ENCODE measurements around the gene TMEFF2. TPM values are rescaled to one million over a fixed set of nuclear protein-coding genes. Genes with fewer than 3 reads are reported as not detected.

Gene TMEFF2
- polyA plus RNA-seq, 1 of the 3 experiments (the other 2 are of a cell fraction), result 5.4 TPM

- ChIA-PET POLR2A (no interaction called here), CTCF (no interaction called here)
- Histone ChIP-seq H3K27ac (ENCODE audit: low read depth in 2 of 2, low read length in 1 of 2) (no peak overlapping the region), H3K79me2 (ENCODE audit: insufficient read depth) (no peaks in the 10 kb centered on the region), H3K9ac (no peak overlapping the region), H3K4me2 (no peak overlapping the region), H3K4me1 (ENCODE audit: control insufficient read depth in 1 of 2, insufficient read depth in 2 of 2, low read depth in 1 of 2, low read length in 1 of 2) (peaks cover 0 to 15% of the 10 kb centered on the region in 2 experiments; a peak in 1 of 4 replicates), H4K20me1 (ENCODE audit: insufficient read depth) (no peaks in the 10 kb centered on the region), H3K27me3 (ENCODE audit: insufficient read depth) (no peaks in the 10 kb centered on the region), H3K4me3 (ENCODE audit: low read depth in 2 of 2, low read length in 1 of 2) (no peak overlapping the region), H3F3A (replicated peaks; ENCODE audit: insufficient read depth) (peaks cover 8% of the 10 kb centered on the region), H3K9me3 (no peaks in the 10 kb centered on the region), H2AFZ (ENCODE audit: low read depth) (no peak overlapping the region), H3K36me3 (replicated peaks in 1 of 2; ENCODE audit: control insufficient read depth in 1 of 2, insufficient read depth in 2 of 2, low read length in 1 of 2) (no peaks in the 10 kb centered on the region), H3K9me2 (no peaks in the 10 kb centered on the region)
- no peak for DNase-seq
- TF ChIP-seq TAF1 (IDR thresholded peaks at IDR 0.05; ENCODE audit: borderline replicate concordance, low read depth, low read length) (no peak), SIN3A (IDR thresholded peaks at IDR 0.05; ENCODE audit: borderline replicate concordance, low read depth, low read length) (no peak), RCOR1 (IDR thresholded peaks at IDR 0.05; ENCODE audit: low read length) (no peak)
These were observed 285.9 kb downstream of the TMEFF2 start for GRCh38 chr2:191908874-191909273.

GRCh38 chr2:191907545-191907944, 287.2 kb downstream of the TMEFF2 start:
- peaks cover 0 to 15% of the 10 kb centered on the region in 2 experiments; a peak in 1 of 4 replicates for H3K4me1 ChIP-seq (ENCODE audit: control insufficient read depth in 1 of 2, insufficient read depth in 2 of 2, low read depth in 1 of 2, low read length in 1 of 2)
- 100% methylated on average over 3 of the region's 3 CpGs for WGBS (ENCODE audit: low lambda C conversion rate)
- TF ChIP-seq RAD21 (IDR thresholded peaks at IDR 0.05; ENCODE audit: low read length) (no peak), USF1 (IDR thresholded peaks at IDR 0.05; ENCODE audit: borderline replicate concordance, low read depth) (no peak), NRF1 (IDR thresholded peaks at IDR 0.05; ENCODE audit: low read depth, low read length) (no peak), SIN3A (IDR thresholded peaks at IDR 0.05; ENCODE audit: borderline replicate concordance, low read depth, low read length) (no peak)
- POLR2A ChIA-PET, result no interaction called here
- no peak overlapping the region for H3K4me3 ChIP-seq (ENCODE audit: low read depth in 2 of 2, low read length in 1 of 2)
- no peaks in the 10 kb centered on the region for H3K9me3 ChIP-seq
- H3K27me3 ChIP-seq (ENCODE audit: insufficient read depth), result no peaks in the 10 kb centered on the region
- CTCF ChIA-PET, result no interaction called here
- H3K4me2 ChIP-seq, result no peak overlapping the region
- no peaks in the 10 kb centered on the region for H3K36me3 ChIP-seq (replicated peaks in 1 of 2; ENCODE audit: control insufficient read depth in 1 of 2, insufficient read depth in 2 of 2, low read length in 1 of 2)
- DNase-seq, result no peak
- peaks cover 8% of the 10 kb centered on the region for H3F3A ChIP-seq (replicated peaks; ENCODE audit: insufficient read depth)
- H3K27ac ChIP-seq (ENCODE audit: low read depth in 2 of 2, low read length in 1 of 2), result no peak overlapping the region
- H3K9ac ChIP-seq, result no peak overlapping the region
- no peaks in the 10 kb centered on the region for H4K20me1 ChIP-seq (ENCODE audit: insufficient read depth)
- no peak overlapping the region; the same call in 1 of the 2 replicates for H2AFZ ChIP-seq (ENCODE audit: low read depth)
- H3K79me2 ChIP-seq (ENCODE audit: insufficient read depth), result no peaks in the 10 kb centered on the region
- H3K9me2 ChIP-seq, result no peaks in the 10 kb centered on the region

GRCh38 chr2:191907091-191907490, 287.6 kb downstream of the TMEFF2 start:
- DNase-seq, result no peak
- H2AFZ ChIP-seq (ENCODE audit: low read depth), result no peak overlapping the region
- H3K4me1 ChIP-seq (ENCODE audit: control insufficient read depth in 1 of 2, insufficient read depth in 2 of 2, low read depth in 1 of 2, low read length in 1 of 2), result peaks cover 0 to 15% of the 10 kb centered on the region in 2 experiments; a peak in 1 of 4 replicates
- H3K9me3 ChIP-seq, result no peaks in the 10 kb centered on the region
- no peak overlapping the region for H3K9ac ChIP-seq
- no peaks in the 10 kb centered on the region for H3K27me3 ChIP-seq (ENCODE audit: insufficient read depth)
- H3K36me3 ChIP-seq (replicated peaks in 1 of 2; ENCODE audit: control insufficient read depth in 1 of 2, insufficient read depth in 2 of 2, low read length in 1 of 2), result no peaks in the 10 kb centered on the region
- ChIA-PET CTCF (interaction anchor here (1.3 kb wide), 1 partner anchor 36 kb away, joined by 3 read pairs; no protein-coding TSS in a partner anchor), POLR2A (no interaction called here)
- no peaks in the 10 kb centered on the region for H4K20me1 ChIP-seq (ENCODE audit: insufficient read depth)
- H3F3A ChIP-seq (replicated peaks; ENCODE audit: insufficient read depth), result peaks cover 8% of the 10 kb centered on the region
- H3K4me3 ChIP-seq (ENCODE audit: low read depth in 2 of 2, low read length in 1 of 2), result no peak overlapping the region
- H3K27ac ChIP-seq (ENCODE audit: low read depth in 2 of 2, low read length in 1 of 2), result no peak overlapping the region
- H3K9me2 ChIP-seq, result no peaks in the 10 kb centered on the region
- no peaks in the 10 kb centered on the region for H3K79me2 ChIP-seq (ENCODE audit: insufficient read depth)
- TF ChIP-seq PBX3 (IDR thresholded peaks at IDR 0.05), result no peak
- no peak for TF ChIP-seq CTCF (IDR thresholded peaks at IDR 0.05)
- no peak for TF ChIP-seq YY1 (IDR thresholded peaks at IDR 0.05; ENCODE audit: low read depth)
- H3K4me2 ChIP-seq, result no peak overlapping the region
